Left kidney (tissue), 2 donors: Measurements from ENCODE around the gene ALDH16A1. TPM values are rescaled to one million over a fixed set of nuclear protein-coding genes. Genes with fewer than 3 reads are reported as not detected.

Source experiments
- DNase-seq: peaks from one replicate; pipeline ENCODE4 v3.0.0-alpha.2; 2013
- polyA plus RNA-seq: library from polyadenylated mRNA; unstranded; fragments of 120-200 nt; gene quantifications from one replicate; pipeline ENCODE4 v1.2.1, GENCODE V29; 2013; ENCODE audit not compliant: insufficient read length

ALDH16A1 gene
- polyA plus RNA-seq, 1 donor: 16.6 TPM

- DNase-seq: no peak
Observed at GRCh38 chr19:49423071-49423984, 29.7 kb upstream of the ALDH16A1 start, which contains the start of gene PTH2. PTH2 (minus strand) TSS chr19:49423441; CDS start chr19:49423339, 102 bp downstream.

DNA sequence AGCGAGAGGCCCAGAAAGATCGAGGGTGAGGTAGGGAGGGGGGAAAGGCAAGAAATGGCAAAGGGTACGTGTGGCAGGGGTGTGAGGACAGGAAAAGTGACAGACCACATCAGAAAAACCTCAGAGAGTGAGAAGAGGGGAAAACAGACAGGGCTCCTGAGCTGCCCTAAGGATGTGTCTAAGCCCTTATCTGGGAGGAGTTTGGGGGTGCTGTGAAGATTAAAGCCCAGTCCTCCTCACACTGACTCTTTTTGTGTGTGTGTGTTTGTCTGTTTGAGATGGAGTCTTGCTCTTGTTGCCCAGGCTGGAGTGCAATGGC, 29.1 kb upstream of the ALDH16A1 start:
- DNase-seq: no peak

DNA sequence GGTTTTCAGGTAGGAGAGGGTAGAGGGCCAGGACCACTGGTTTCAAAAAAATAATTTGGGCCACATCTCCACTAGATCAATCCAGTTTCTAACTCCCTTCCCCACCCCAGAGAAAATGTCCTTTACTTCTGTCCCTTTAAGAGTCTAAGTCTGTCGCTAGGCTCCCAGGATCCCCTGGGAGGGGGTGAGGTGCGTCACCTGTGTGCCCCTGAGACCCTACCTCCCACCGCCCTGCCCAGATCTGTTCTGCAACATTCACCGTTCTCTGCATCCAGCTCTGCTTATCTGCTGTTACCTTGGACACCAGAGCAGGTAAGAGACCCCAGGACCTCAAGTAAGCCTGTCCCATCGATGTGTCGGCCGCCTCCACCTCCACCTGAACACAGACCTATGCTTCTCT, 27.8 kb upstream of the ALDH16A1 start, which contains the start of gene GFY:
TSS of gene GFY (plus strand) at position 211 of the 400 bp plus-strand sequence. CDS start 1,043 bp downstream, outside the sequence.
- DNase-seq: no peak

DNA sequence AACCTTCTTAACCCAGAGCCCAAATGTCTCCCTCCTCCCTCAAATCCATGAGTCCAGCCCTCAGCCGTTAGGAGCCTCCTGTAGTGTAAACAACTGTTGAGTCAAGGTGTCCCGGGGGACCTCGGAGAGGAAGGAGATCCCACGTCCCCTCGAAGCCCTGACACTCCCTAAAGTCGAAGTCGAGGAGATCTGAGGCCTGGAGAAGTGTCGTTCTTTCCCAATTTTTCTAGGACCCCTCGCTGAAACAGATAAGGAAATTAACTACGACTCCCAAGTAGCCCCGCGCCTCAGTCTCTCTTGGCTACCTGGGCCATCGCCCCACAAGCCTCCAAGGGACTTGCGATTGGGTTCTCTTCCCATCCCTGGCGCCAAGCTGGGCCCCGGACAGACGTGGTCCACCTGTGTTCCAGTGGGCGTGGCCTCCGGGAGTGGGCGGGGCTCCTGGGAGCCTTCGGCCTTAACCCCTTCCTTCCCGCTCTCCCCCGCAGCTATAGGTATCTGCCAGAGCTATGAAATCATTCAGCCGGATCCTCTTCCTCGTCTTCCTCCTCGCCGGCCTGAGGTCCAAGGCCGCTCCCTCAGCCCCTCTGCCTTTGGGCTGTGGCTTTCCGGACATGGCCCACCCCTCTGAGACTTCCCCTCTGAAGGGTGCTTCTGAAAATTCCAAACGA, 27.0 kb upstream of the ALDH16A1 start:
- DNase-seq: no peak

- no peak for DNase-seq
Observed at GRCh38 chr19:49427339-49427738, 25.7 kb upstream of the ALDH16A1 start.

DNA sequence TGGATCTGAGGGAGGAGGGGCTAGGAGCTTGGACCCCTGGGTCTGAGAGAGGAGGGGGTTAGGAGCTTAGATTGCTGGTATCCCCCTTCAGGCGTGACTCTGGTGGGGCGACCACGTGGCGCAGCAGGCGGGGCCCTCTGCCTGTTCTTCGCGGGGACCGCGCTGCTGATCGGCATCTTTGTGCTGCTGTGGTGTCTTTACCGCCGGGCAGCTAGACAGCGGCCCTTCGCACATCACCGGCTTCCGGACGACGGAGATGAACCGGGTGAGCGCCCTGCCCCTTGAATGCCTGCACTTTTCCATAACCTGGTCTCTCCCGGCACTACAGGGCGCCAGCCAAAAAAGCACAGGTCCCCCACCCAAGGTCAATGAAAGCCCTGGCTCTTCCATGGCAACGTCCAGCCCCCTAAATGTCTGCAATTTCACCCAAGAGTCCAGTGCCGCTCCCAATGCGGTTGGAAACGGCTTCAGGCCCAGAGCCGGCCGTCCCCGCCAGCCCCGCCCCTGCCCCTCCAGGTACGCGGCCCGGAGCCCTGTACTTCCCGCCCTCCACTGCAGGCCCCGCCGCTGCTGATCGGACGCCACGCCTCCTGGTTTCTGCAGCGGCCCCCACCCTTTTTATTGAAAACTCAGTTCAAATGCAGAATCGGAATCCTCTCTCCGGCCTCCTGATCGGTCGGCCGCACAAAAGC, 25.0 kb upstream of the ALDH16A1 start:
- DNase-seq: no peak

- no peak for DNase-seq
Observed at GRCh38 chr19:49428547-49429451, 24.2 kb upstream of the ALDH16A1 start.

DNA sequence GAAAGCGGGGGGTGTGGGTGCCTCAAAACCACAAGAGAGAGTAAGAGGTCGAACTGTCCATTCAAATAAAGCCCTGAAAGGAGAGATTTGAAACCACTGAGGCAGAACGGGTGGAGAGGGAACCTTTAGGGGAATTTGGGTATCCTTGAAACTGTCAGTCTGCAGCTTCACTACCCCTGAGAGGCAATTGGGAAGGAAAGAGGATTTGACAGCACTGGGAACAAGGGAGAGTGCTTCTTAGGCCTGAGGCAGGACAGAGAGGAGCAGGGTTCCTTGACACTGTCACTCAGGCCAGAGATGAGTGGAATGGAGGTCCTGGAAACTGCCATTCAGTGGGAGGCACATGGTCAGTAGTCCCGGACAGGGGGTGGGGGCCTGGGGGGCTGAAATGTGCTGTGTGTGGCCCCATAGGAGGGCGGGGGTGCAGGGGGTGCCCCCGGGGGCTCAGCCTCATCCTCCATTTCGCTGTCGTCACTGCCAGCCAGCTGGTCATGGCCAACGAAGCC, 22.8 kb upstream of the ALDH16A1 start:
- no peak for DNase-seq

DNA sequence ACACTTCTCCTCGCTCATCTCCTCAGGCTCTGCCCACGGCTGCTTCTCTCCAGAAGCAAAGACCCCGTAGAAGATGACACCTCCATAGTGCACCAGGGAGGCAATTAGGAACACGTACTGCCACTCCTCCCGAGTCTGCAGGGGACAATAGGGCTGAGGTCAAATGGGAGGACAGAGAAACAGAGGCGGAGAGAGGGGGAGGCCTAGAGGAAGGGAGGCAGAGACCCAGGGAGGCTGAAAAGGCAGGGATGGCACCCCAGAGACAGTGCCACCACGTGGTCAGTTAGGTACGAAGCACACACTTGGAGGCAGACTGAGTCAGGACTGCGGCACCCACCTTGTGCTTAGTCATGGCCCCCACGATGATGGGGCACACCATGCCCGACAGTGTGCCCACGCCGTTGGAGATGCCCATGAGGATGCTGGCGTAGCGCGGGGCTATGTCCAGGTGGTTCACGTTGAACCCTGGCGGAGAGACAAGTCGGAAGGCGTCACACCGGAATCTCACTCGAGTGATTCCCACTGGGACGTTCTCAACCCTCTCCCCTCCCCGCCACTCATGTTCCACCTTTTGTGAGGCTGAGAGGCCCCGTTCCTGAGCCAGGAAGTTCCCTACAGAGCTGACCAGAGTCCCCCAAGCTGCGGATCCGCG, 22.2 kb upstream of the ALDH16A1 start:
- no peak for DNase-seq

GRCh38 chr19:49431330-49431749, 21.7 kb upstream of the ALDH16A1 start:
- no peak for DNase-seq

DNA sequence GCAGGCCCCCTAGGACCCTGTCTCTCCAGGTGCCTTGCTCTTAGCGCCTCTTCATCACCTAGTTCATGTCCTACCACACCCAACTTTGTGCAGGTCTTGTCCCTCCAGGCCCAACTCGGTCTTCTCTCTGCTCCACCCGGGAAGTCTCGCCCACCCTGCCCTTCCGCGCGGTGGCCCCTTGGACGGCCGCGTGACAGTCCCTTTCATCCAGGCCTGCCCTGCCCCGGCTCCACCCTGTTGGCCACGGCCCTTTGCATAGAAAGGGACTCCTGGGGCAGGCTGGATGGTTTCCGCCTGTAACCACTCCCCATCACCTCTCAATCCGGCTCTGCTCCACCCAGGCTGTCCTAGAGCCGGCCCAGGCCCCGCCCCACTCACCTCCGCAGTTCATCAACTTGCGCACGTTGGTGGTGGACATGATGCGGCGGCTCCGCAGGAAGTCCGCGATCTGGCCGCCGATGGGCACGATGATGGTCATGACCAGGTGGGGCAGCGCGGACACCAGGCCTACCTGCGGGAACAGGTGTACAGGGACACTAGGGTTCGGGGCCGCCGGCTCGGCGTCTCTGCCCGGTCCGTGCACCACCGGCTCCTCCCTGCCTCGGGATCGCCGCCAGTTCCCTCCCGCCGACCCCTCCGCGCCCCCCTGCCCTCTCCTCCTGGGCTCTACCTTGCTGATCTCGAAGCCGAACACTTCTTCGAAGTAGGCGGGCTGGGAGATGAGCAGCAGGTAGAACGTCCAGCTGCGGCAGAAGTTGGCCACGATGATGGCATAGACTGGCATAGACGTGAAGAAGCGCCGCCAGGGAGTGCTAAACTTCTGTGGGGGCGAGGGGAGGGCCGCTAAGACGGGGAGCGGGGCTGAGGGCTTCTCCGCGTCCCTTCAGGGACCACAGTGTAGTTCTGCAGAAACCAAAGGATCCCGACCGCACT, 20.6 kb upstream of the ALDH16A1 start:
- no peak for DNase-seq

DNA sequence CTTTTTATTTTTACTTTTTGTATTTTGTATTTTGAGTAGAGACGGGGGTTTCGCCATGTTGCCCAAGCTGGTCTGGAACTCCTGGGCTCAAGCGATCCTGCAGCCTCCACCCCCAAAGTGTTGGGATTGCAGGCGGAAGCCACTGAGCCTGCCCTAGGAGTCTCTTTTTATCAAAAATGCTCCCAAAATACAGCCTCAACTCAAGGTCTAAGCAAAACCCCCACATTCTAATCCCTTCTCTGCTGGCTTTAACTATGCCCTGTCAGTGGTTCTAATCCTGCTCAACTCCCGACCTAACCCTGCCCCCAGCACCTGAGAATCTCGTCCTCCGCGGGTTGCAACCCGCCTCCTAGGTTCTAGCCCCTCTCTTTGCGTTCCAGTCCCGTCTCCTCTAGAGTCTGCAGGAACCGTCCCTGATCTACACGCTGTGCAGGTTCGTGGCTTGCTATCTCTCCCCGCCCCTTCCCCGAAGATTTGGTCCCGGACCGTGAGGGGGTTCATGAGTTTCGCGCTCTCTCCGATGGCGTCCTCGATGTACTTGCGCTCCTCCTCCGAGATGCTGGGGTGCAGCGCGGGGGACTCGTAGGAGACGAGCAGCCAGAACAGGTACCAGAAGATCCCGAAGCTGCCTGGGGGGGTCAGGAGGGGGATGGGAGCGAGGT, 19.7 kb upstream of the ALDH16A1 start:
- DNase-seq: no peak

GRCh38 chr19:49434907-49435583, 18.0 kb upstream of the ALDH16A1 start:
- no peak for DNase-seq

DNA sequence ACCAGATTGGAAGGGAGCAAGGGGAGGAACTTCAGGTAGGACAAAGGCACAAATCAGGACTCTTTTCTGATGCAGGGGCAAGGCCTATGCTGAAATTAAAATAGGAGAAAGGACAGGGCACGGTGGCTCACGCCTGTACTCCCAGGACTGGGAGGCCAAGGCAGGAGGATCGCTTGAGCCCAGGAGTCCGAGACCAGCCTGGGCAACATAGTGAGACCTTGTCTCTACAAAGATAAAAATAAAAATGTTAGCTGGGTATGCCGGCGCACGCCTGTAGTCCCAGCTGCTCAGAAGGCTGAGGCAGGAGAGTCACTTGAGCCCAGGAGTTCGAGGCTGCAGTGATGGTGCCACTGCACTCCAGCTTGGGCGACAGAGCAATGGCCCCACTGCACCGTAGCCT, 17.4 kb upstream of the ALDH16A1 start:
- no peak for DNase-seq

DNA sequence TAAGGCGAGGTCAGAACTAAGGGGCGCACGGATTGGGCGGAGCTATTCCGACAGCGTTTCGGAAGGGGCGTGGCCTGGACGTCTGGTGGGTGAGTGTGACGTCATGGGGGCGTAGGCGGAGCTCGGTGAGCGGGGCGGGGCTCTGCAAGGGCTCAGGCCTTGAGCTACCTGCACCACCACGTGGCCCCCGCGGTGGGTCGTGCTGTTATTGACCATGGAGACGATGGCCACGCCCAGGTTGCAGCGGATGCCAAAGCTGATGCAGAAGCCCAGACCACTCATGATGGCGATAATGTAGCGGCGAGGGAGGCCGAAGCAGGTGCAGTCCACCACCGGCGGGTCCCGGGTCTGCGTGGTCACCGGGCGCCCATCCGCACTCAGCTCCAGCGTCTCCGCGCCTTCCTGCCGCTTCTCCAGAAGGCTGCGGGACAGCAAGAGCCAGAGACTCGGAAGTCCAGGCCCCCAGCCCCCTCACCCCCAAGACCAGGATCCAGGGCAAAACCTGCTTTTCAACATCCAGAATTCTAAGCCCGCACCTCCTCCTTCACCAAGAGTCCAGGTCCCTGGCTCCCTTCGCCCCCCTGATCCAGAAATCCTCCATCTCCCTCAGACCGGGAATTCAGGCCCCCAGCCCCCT, 16.5 kb upstream of the ALDH16A1 start:
- DNase-seq: no peak

GRCh38 chr19:49437231-49437630, 15.8 kb upstream of the ALDH16A1 start:
- no peak for DNase-seq

DNA sequence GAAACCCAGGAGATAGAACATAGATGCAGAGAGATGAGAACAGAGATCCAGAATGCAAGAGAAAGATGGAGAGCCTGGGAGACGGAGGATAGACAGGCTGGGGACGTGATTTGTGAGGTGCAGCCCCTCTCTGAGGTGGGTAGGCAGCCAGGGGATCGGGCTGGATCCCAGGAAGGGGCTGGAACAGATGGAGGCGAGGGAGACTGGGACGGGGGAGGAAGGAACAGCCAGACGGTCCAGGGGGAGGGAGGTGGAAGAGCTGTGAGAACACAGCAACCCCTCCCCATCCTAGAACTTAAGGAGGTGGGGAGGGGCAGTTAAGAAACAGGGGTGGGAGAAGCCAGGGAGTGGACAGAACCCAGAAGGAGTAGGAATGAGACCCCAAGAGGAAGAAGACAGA, 14.8 kb upstream of the ALDH16A1 start:
- no peak for DNase-seq

DNA sequence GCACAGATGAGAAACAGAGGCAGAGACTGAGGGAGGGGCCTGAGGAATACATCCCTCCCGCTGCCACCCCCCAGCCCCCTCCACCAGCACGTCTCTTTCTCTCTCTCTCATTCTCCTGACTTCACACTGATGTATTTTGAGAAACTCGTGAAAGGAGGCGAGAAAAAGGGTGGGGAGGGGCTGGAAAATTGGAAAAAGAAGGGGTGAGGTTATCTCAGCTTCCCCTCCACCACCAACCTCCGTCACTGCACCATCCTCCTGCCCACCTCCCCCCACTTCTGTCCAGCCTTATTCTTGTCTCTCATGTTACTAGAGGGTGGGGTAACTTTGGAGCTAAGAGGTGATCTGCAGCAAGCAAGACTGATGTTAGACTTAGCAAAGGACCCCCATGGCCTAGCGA, 13.2 kb upstream of the ALDH16A1 start:
- no peak for DNase-seq
